HCT116 (cell line): ENCODE results near the gene KCNG1. TPM values are rescaled to one million over a fixed set of nuclear protein-coding genes. Genes with fewer than 3 reads are reported as not detected.
A peak's percentile ranks its signal among the peaks of the same experiment; 100 is the strongest.

Experiments used
- ATAC-seq: fragments of 200-7000 bp; cut with Tn5 transposase; 2 replicates; pipeline ENCODE4 v1.9.1; 2020; ENCODE audit warnings: mild to moderate bottlenecking, moderate library complexity
- BruUV-seq: library from RNA; stranded (reverse); fragments of 400-500 nt; replicated peaks from 2 replicates; lab custom pipeline; 2021; lab: Mats Ljungman, UMichigan
- CTCF ChIA-PET: fragments of 300-600 bp; sonication (Branson Sonifier 250); formaldehyde crosslinking; loops from one replicate; lab custom pipeline; 2021; ENCODE audit warnings: antibody characterized with exemption; lab: Charles Lee
- POLR2A ChIA-PET: fragments of 300-600, 350-600 bp; sonication (Branson Sonifier 250); formaldehyde crosslinking; loops from one replicate; lab custom pipeline; 2021; ENCODE audit warnings: antibody characterized with exemption; lab: Charles Lee
- RAD21 ChIA-PET, 2 experiments: fragments of 300-600 bp; sonication (Branson Sonifier 250); formaldehyde crosslinking; loops; one replicate each; lab custom pipeline; 2023; ENCODE audit warnings: low total read pairs in 2 of 2; ENCODE audit not compliant: uncharacterized antibody in 2 of 2, unreplicated experiment in 2 of 2, low non-redundant PET in 1 of 2; lab: Charles Lee
- DNase-seq: peaks from one replicate; pipeline ENCODE4 v3.0.0-alpha.2; 2010; ENCODE audit warnings: low read depth, low spot score
- H2AFZ ChIP-seq: fragments of 200-600 bp; shearing (Covaris generic), sonication (generic); 2 replicates; pipeline ENCODE4 v1.6.1; 2017; ENCODE audit warnings: low read depth, mixed run types, mixed read lengths, antibody characterized with exemption, low read length; ENCODE audit not compliant: poor library complexity, severe bottlenecking
- H3K27ac ChIP-seq: 2 replicates; pipeline ENCODE4 v1.5.1; 2012; ENCODE audit warnings: low read depth, low read length
- H3K27me3 ChIP-seq: fragments of 200-600 bp; sonication (generic); 2 replicates; pipeline ENCODE4 v1.6.1; 2016; ENCODE audit warnings: mixed run types, low read length, mixed read lengths; ENCODE audit not compliant: insufficient read depth
- H3K36me3 ChIP-seq, 2 experiments: fragments of 200-500 bp in 1 of 2; fragments of 200-600 bp in 1 of 2; sonication (Bioruptor generic) in 1 of 2; sonication (generic) in 1 of 2; 2 replicates each; pipeline versions ENCODE4 v1.5.1 to v1.6.1; 2014 to 2016; ENCODE audit warnings: low read length in 2 of 2, inconsistent platforms in 1 of 2, mixed read lengths in 1 of 2, mixed run types in 1 of 2; ENCODE audit not compliant: insufficient read depth in 2 of 2, control insufficient read depth in 1 of 2
- H3K4me1 ChIP-seq, 2 experiments: fragments of 200-600 bp in 1 of 2; sonication (generic) in 1 of 2; 2 replicates each; pipeline versions ENCODE4 v1.5.1 to v1.6.1; 2012 to 2017; ENCODE audit warnings: low read length in 2 of 2, inconsistent platforms in 1 of 2, mild to moderate bottlenecking in 1 of 2, mixed read lengths in 1 of 2, mixed run types in 1 of 2, moderate library complexity in 1 of 2; ENCODE audit not compliant: insufficient read depth in 2 of 2, control insufficient read depth in 1 of 2
- H3K4me2 ChIP-seq: fragments of 200-600 bp; sonication (generic); 2 replicates; pipeline ENCODE4 v1.6.1; 2017; ENCODE audit warnings: mixed run types, low read length, mixed read lengths
- H3K4me3 ChIP-seq, 2 experiments: fragments of 200-600 bp in 1 of 2; sonication (generic) in 1 of 2; replicated peaks in 1 of 2; 2 replicates each; pipeline ENCODE4 v1.5.1; 2011 to 2016; ENCODE audit warnings: low read length in 2 of 2, control low read depth in 1 of 2, low read depth in 1 of 2, mild to moderate bottlenecking in 1 of 2, mixed read lengths in 1 of 2, mixed run types in 1 of 2
- H3K79me2 ChIP-seq: fragments of 200-600 bp; sonication (generic); 2 replicates; pipeline ENCODE4 v1.6.1; 2017; ENCODE audit warnings: mild to moderate bottlenecking, mixed run types, low read length, moderate library complexity, mixed read lengths; ENCODE audit not compliant: insufficient read depth
- H3K9ac ChIP-seq: fragments of 200-600 bp; sonication (generic); 2 replicates; pipeline ENCODE4 v1.6.1; 2016; ENCODE audit warnings: low read length, mixed read lengths
- H3K9me2 ChIP-seq: fragments of 200-600 bp; sonication (generic), shearing (Covaris generic); 2 replicates; pipeline ENCODE4 v1.6.1; 2017; ENCODE audit warnings: mixed run types, mild to moderate bottlenecking, moderate library complexity; ENCODE audit not compliant: insufficient read depth
- H3K9me3 ChIP-seq, 2 experiments: fragments of 200-500 bp in 1 of 2; fragments of 200-600 bp in 1 of 2; sonication (Bioruptor generic) in 1 of 2; sonication (generic) in 1 of 2; 2 replicates each; pipeline ENCODE4 v1.6.1; 2014 to 2017; ENCODE audit warnings: low read length in 2 of 2, mixed read lengths in 2 of 2, inconsistent platforms in 1 of 2, low read depth in 1 of 2, mild to moderate bottlenecking in 1 of 2, mixed run types in 1 of 2, moderate library complexity in 1 of 2; ENCODE audit not compliant: control insufficient read depth in 1 of 2, insufficient read depth in 1 of 2
- H4K20me1 ChIP-seq: fragments of 200-600 bp; sonication (generic), shearing (Covaris generic); 2 replicates; pipeline ENCODE4 v1.6.1; 2017; ENCODE audit warnings: mixed run types, mild to moderate bottlenecking, moderate library complexity; ENCODE audit not compliant: insufficient read depth
- CBX3 ChIP-seq: IDR thresholded peaks from 2 replicates; pipeline ENCODE4 v1.6.1; 2012; ENCODE audit warnings: low read depth
- CEBPB ChIP-seq: IDR thresholded peaks from 2 replicates; pipeline ENCODE4 v1.6.1; 2012; ENCODE audit warnings: low read depth
- CTCF ChIP-seq, 3 experiments: fragments of 200-600 bp in 1 of 3; sonication (generic) in 1 of 3; IDR thresholded peaks in 2 of 3; conservative IDR thresholded peaks in 1 of 3; 2 replicates each; pipeline ENCODE4 v1.5.1; 2012 to 2017; ENCODE audit warnings: low read depth in 2 of 3, low read length in 2 of 3, antibody characterized with exemption in 1 of 3, borderline replicate concordance in 1 of 3, control low read depth in 1 of 3, mild to moderate bottlenecking in 1 of 3, mixed read lengths in 1 of 3, mixed run types in 1 of 3, moderate library complexity in 1 of 3; ENCODE audit not compliant: insufficient read depth in 1 of 3
- EGR1 ChIP-seq: IDR thresholded peaks from 2 replicates; pipeline ENCODE4 v1.6.1; 2012; ENCODE audit warnings: low read depth
- ELF1 ChIP-seq: IDR thresholded peaks from 2 replicates; pipeline ENCODE4 v1.6.1; 2012; ENCODE audit warnings: low read depth, borderline replicate concordance
- EZH2 ChIP-seq: fragments of 200-600 bp; sonication (generic); IDR thresholded peaks from 2 replicates; pipeline ENCODE4 v1.6.1; 2017; ENCODE audit warnings: antibody characterized with exemption, mixed run types
- EZH2phosphoT487 ChIP-seq: fragments of 200-600 bp; IDR thresholded peaks from 2 replicates; pipeline ENCODE4 v1.6.1; 2018; ENCODE audit warnings: antibody characterized with exemption, borderline replicate concordance
- MAX ChIP-seq: IDR thresholded peaks from 2 replicates; pipeline ENCODE4 v1.6.1; 2012
- POLR2A ChIP-seq: IDR thresholded peaks from 2 replicates; pipeline ENCODE4 v1.7.0; 2011; ENCODE audit warnings: borderline replicate concordance; ENCODE audit not compliant: insufficient read depth, insufficient read length; ENCODE audit errors: extremely low read depth
- REST ChIP-seq: IDR thresholded peaks from 2 replicates; pipeline ENCODE4 v1.6.1; 2012; ENCODE audit warnings: low read depth
- SIN3A ChIP-seq: IDR thresholded peaks from 2 replicates; pipeline ENCODE4 v1.6.1; 2012; ENCODE audit warnings: low read depth
- ZFX ChIP-seq: fragments of 450-650 bp; IDR thresholded peaks from 2 replicates; pipeline ENCODE4 v1.6.1; 2017
- ZNF274 ChIP-seq: fragments of 200-500 bp; sonication (Bioruptor generic); IDR thresholded peaks from 2 replicates; pipeline ENCODE4 v1.6.1; 2014; ENCODE audit warnings: mild to moderate bottlenecking, low read depth, low read length, inconsistent platforms
- intact Hi-C: fragments of 100-400 bp; cut with micrococcal nuclease; formaldehyde crosslinking; loops from 2 replicates; pipeline ENCODE4 v1.10.0; 2022
- total RNA-seq: library from RNA; stranded (reverse); gene quantifications from one replicate; pipeline ENCODE4 v1.2.1, GENCODE V29; 2021; ENCODE audit not compliant: unreplicated experiment

KCNG1 gene
- total RNA-seq, 1 experiment from 2014 or later, result 54.6 TPM

GRCh38 chr20:50957276-50957675 lies 65.6 kb downstream of the KCNG1 start:
- Histone ChIP-seq H3K27ac (no peak overlapping the region), H3K27me3 (no peaks in the 10 kb centered on the region), H3K36me3 (peaks cover 8 to 28% of the 10 kb centered on the region in 2 experiments; a peak in 3 of 4 replicates), H2AFZ (no peak overlapping the region), H3K9me3 (no peaks in the 10 kb centered on the region), H3K9me2 (no peaks in the 10 kb centered on the region), H4K20me1 (peaks cover 30% of the 10 kb centered on the region; the same call in 1 of the 2 replicates), H3K4me2 (peak overlapping the region; percentile 82), H3K9ac (peak overlapping the region; percentile 96), H3K4me1 (peaks cover 14 to 19% of the 10 kb centered on the region in 2 experiments), H3K4me3 (peak overlapping the region; percentile 60 to 77), H3K79me2 (peaks cover 92% of the 10 kb centered on the region)
- CTCF ChIA-PET, result interaction anchor here (1.9 kb wide), 1 partner anchor 30 kb away, joined by 6 read pairs; no protein-coding TSS in a partner anchor
- no peak for TF ChIP-seq ZNF274
- TF ChIP-seq POLR2A, result no peak
- POLR2A ChIA-PET, result interaction anchor here (1.7 to 2.3 kb wide), 3 partner anchors 26 to 163 kb away, joined by 4 to 9 read pairs (median 7); partner anchors contain the start of genes ADNP and BCAS4
- ATAC-seq (no peak), DNase-seq (no peak)
- BruUV-seq, result no TSS peak
- RAD21 ChIA-PET, result no interaction called here
- intact Hi-C loops, result no loop called here

- ChIA-PET RAD21 (no interaction called here), CTCF (no interaction called here), POLR2A (no interaction called here)
- H4K20me1 ChIP-seq, result peaks cover 30% of the 10 kb centered on the region; the same call in 1 of the 2 replicates
- DNase-seq (no peak), ATAC-seq (no peak)
- H3K9ac ChIP-seq, result no peak overlapping the region
- H3K9me2 ChIP-seq, result no peaks in the 10 kb centered on the region
- no peak overlapping the region for H3K4me3 ChIP-seq
- H3K4me1 ChIP-seq, result peaks cover 9 to 22% of the 10 kb centered on the region in 2 experiments
- no peak overlapping the region for H3K4me2 ChIP-seq
- intact Hi-C loops, result no loop called here
- H3K27me3 ChIP-seq, result no peaks in the 10 kb centered on the region
- peaks cover 27 to 49% of the 10 kb centered on the region in 2 experiments; a peak in 3 of 4 replicates for H3K36me3 ChIP-seq
- TF ChIP-seq CBX3, result no peak
- no peak for TF ChIP-seq EZH2phosphoT487
- no peak for TF ChIP-seq ELF1
- no peak for TF ChIP-seq ZFX
- TF ChIP-seq CEBPB, result no peak
- TF ChIP-seq MAX, result no peak
- TF ChIP-seq POLR2A, result no peak
- TF ChIP-seq EZH2, result no peak
- TF ChIP-seq REST, result no peak
- no peak for TF ChIP-seq CTCF (IDR thresholded peaks at IDR 0.05 in 2 of 3, conservative IDR thresholded peaks at IDR 0.05 in 1 of 3; ENCODE audit: borderline replicate concordance in 1 of 3, insufficient read depth in 1 of 3, low read depth in 2 of 3, low read length in 2 of 3)
- TF ChIP-seq SIN3A, result no peak
- TF ChIP-seq EGR1, result no peak
- no TSS peak for BruUV-seq
- no peak overlapping the region for H3K27ac ChIP-seq
- peaks cover 98% of the 10 kb centered on the region for H3K79me2 ChIP-seq
- no peaks in the 10 kb centered on the region for H3K9me3 ChIP-seq
- H2AFZ ChIP-seq, result no peak overlapping the region
These were observed 69.1 kb downstream of the KCNG1 start for GRCh38 chr20:50953821-50954220.
